HL-60 (cell line): Measurements from ENCODE around the gene OSBPL7.

Experiments used
- DNase-seq, 2 experiments: peaks; one replicate each; pipeline ENCODE4 v3.0.0-alpha.2; 2010 to 2020; ENCODE audit warnings: low read depth in 1 of 2, low spot score in 1 of 2
- H3K27ac ChIP-seq: fragments of 250-450 bp; sonication (Bioruptor Pico); replicated peaks from 2 replicates; pipeline ENCODE4 v1.5.1; 2020; ENCODE audit warnings: mild to moderate bottlenecking, moderate library complexity
- H3K27me3 ChIP-seq: fragments of 250-450 bp; sonication (Bioruptor Pico); 2 replicates; pipeline ENCODE4 v1.5.1; 2021; ENCODE audit warnings: mild to moderate bottlenecking, moderate library complexity; ENCODE audit not compliant: insufficient read depth, poor library complexity, severe bottlenecking
- H3K4me3 ChIP-seq: replicated peaks from 2 replicates; pipeline ENCODE4 v1.5.1; 2011; ENCODE audit warnings: mild to moderate bottlenecking, control low read depth, low read length; ENCODE audit not compliant: insufficient read depth
- CTCF ChIP-seq: IDR thresholded peaks from one replicate; pipeline ENCODE4 v1.5.1; 2011; ENCODE audit warnings: low read length, control low read depth, inconsistent platforms; ENCODE audit not compliant: insufficient read depth
- GABPA ChIP-seq: IDR thresholded peaks from 2 replicates; pipeline ENCODE4 v1.6.1; 2012; ENCODE audit warnings: low read depth
- POLR2AphosphoS5 ChIP-seq: IDR thresholded peaks from 2 replicates; pipeline ENCODE4 v1.6.1; 2012; ENCODE audit warnings: low read depth
- REST ChIP-seq: IDR thresholded peaks from 2 replicates; pipeline ENCODE4 v1.6.1; 2012; ENCODE audit warnings: low read depth; ENCODE audit not compliant: insufficient replicate concordance
- SPI1 ChIP-seq: IDR thresholded peaks from 2 replicates; pipeline ENCODE4 v1.6.1; 2012; ENCODE audit warnings: low read depth, mild to moderate bottlenecking, borderline replicate concordance

Gene OSBPL7

GRCh38 chr17:47869114-47869513 lies 47.5 kb upstream of the OSBPL7 start:
- Histone ChIP-seq H3K27ac (no peak overlapping the region), H3K4me3 (no peak overlapping the region), H3K27me3 (peaks cover 14% of the 10 kb centered on the region)
- no peak for TF ChIP-seq REST
- TF ChIP-seq SPI1, result no peak
- no peak for TF ChIP-seq GABPA
- TF ChIP-seq POLR2AphosphoS5, result no peak
- TF ChIP-seq CTCF, result no peak
- no peak for DNase-seq

GRCh38 chr17:47867813-47868533 lies 46.4 kb upstream of the OSBPL7 start:
- Histone ChIP-seq H3K4me3 (no peak overlapping the region), H3K27me3 (peaks cover 14% of the 10 kb centered on the region), H3K27ac (no peak overlapping the region)
- TF ChIP-seq REST (no peak), CTCF (no peak), GABPA (no peak), SPI1 (no peak), POLR2AphosphoS5 (no peak)
- DNase-seq, result no peak

- Histone ChIP-seq H3K27ac (no peak overlapping the region), H3K4me3 (no peak overlapping the region), H3K27me3 (peaks cover 14% of the 10 kb centered on the region)
- no peak for TF ChIP-seq POLR2AphosphoS5
- TF ChIP-seq SPI1, result no peak
- TF ChIP-seq CTCF, result no peak
- no peak for TF ChIP-seq REST
- TF ChIP-seq GABPA, result no peak
- DNase-seq, result no peak
Observed at GRCh38 chr17:47866941-47867340, 45.3 kb upstream of the OSBPL7 start.
